Dermis lymphatic vessel endothelial cell (primary cell): ENCODE results near the gene TNFAIP2. TPM values are rescaled to one million over a fixed set of nuclear protein-coding genes. Genes with fewer than 3 reads are reported as not detected.

Experiments used
- total RNA-seq: library from RNA; depleted of rRNA; stranded (reverse); fragments of >200 nt; gene quantifications from 2 replicates; pipeline ENCODE4 v1.2.1, GENCODE V29; 2014

Gene TNFAIP2, protein sequence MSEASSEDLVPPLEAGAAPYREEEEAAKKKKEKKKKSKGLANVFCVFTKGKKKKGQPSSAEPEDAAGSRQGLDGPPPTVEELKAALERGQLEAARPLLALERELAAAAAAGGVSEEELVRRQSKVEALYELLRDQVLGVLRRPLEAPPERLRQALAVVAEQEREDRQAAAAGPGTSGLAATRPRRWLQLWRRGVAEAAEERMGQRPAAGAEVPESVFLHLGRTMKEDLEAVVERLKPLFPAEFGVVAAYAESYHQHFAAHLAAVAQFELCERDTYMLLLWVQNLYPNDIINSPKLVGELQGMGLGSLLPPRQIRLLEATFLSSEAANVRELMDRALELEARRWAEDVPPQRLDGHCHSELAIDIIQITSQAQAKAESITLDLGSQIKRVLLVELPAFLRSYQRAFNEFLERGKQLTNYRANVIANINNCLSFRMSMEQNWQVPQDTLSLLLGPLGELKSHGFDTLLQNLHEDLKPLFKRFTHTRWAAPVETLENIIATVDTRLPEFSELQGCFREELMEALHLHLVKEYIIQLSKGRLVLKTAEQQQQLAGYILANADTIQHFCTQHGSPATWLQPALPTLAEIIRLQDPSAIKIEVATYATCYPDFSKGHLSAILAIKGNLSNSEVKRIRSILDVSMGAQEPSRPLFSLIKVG
- total RNA-seq, result 34.4 and 79.6 TPM in 2 replicates

GRCh38 chr14:103122947-103123633 is at the start of gene TNFAIP2:
Gene TNFAIP2, plus strand, starts transcription at chr14:103123461. Its CDS starts 2,997 bp downstream, at chr14:103126458.

DNA sequence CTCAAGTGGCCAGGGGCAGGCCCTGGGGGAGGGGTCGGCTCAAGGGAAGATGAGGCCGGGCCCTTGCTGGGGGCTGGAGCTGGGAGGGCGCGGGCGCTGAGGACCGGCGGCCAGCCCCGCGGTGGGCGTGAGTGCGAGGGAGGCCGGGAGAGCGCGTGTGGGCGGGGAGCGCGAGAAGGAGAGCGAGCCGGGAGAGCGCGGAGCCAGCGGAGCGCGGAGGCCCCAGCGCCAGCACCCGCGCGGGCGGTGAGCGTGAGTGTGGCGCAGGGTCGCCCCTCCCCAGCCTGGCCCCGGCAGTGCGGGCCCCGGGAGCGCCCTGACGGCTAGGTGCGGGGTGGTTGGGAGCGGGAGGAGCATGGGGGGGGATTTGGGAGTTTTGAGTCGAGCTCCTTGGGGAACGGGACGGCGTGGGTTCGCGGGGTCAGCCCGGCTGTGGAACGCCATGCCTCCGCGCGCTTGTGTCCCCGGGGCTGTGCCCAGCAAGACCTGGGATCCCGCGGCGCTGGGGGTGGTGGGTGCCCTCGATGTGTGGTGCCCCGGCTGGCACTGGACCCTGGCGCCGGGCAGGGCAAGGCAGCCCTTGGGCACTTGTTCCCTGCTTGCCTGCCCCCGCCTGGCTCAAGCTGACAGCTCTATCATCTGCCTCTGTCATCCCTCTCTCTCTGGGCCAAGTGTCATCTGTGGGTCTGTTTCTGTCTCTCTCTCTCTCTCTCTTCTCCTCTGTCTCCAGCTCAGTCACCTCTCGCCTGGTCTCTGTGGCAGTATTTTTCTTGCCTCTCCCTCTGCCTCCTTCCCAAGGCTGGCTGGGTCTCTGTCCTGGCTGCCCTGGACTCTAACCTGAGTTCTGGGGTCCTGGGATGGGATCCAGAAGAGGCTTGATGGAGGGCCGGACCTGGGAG is 39.0 kb upstream of the TNFAIP2 start, which contains the start of gene LBHD2:
Gene LBHD2 (plus strand): TSS at position 190 of the 899 bp plus-strand sequence. CDS start 1,803 bp downstream, outside the sequence.

GRCh38 chr14:103094406-103095209 is 28.7 kb upstream of the TNFAIP2 start, which contains the start of gene EXOC3L4:
Gene EXOC3L4, plus strand, starts transcription at chr14:103094725. Its CDS starts 5,495 bp downstream, at chr14:103100220.

Other genes with a start within 250 kb of the TNFAIP2 start
- gene AMN, start 200.8 kb upstream of the TNFAIP2 start, total RNA-seq, result not detected in 2 replicates
- gene CDC42BPB, start 65.9 kb upstream of the TNFAIP2 start, total RNA-seq, result 95.8 and 102 TPM in 2 replicates
- gene LBHD2, start 39.3 kb upstream of the TNFAIP2 start, total RNA-seq, result not detected in 2 replicates
- gene EXOC3L4, start 28.7 kb upstream of the TNFAIP2 start, total RNA-seq, result 0.09 TPM in 1 of 2 replicates, not detected in the other
- gene EIF5, start 210.8 kb downstream of the TNFAIP2 start, total RNA-seq, result 111 and 125 TPM in 2 replicates